Adrenal gland (tissue), 12 donors: ENCODE data around the gene TIMELESS. TPM values are rescaled to one million over a fixed set of nuclear protein-coding genes. Genes with fewer than 3 reads are reported as not detected.

ENCODE experiments used
- DNase-seq, 7 donors: peaks; one replicate each; pipeline ENCODE4 v3.0.0-alpha.2; 2019 to 2020
- H3K27ac ChIP-seq, 5 donors: fragments of 200-600 bp; sonication (generic) in 4 of 5; 1 replicate in 3 of 5; 2 replicates in 2 of 5; pipeline versions ENCODE4 v1.5.1 to v1.8.0; 2016 to 2020; ENCODE audit warnings: mild to moderate bottlenecking in 1 of 5
- H3K27me3 ChIP-seq: fragments of 200-600 bp; 2 replicates; pipeline ENCODE4 v1.8.0; 2021
- H3K36me3 ChIP-seq, 2 donors: fragments of 200-600 bp; replicated peaks in 1 of 2; 1 replicate in 1 of 2; 2 replicates in 1 of 2; pipeline versions ENCODE4 v1.5.1 to v1.8.0; 2018 to 2022
- H3K4me1 ChIP-seq, 2 donors: fragments of 200-600 bp; replicated peaks in 1 of 2; 1 replicate in 1 of 2; 2 replicates in 1 of 2; pipeline versions ENCODE4 v1.5.1 to v1.8.0; 2018 to 2021
- H3K4me3 ChIP-seq, 4 donors: fragments of 200-600 bp; sonication (generic) in 3 of 4; one replicate each; pipeline ENCODE4 v1.5.1; 2016 to 2018
- H3K9me3 ChIP-seq, 3 donors: fragments of 200-600 bp; sonication (generic) in 1 of 3; replicated peaks in 1 of 3; 1 replicate in 2 of 3; 2 replicates in 1 of 3; pipeline versions ENCODE4 v1.5.1 to v1.8.0; 2016 to 2021
- POLR2A ChIP-seq, 2 donors: fragments of 450-650 bp; IDR thresholded peaks; one replicate each; pipeline ENCODE4 v1.6.1; 2017; ENCODE audit warnings: antibody characterized with exemption in 2 of 2, mild to moderate bottlenecking in 2 of 2, moderate library complexity in 1 of 2
- WGBS, 4 donors: extraction: QIAGEN DNeasy Blood & Tissue Kit in 2 of 4; methylation state at CpG; one replicate each; pipeline versions ENCODE4 v1.1.5 to v1.1.7; 2013 to 2017; 5-methylcytosine and 5-hydroxymethylcytosine counted together
- intact Hi-C, 2 donors: fragments of 100-400 bp; cut with DNase I; formaldehyde crosslinking; loops; one replicate each; pipeline versions ENCODE4 v1.14.1 to v1.15.0; 2022 to 2023
- polyA plus RNA-seq, 3 donors: library from polyadenylated mRNA; stranded (reverse); fragments of 200-250 nt in 2 of 3; fragments of 350-450 nt in 1 of 3; fragmentation: Illumina TruSeq in 1 of 3; extraction: RNeasy Lipid Tissue Mini Kit (QIAGEN cat#74804) in 1 of 3; gene quantifications; one replicate each; pipeline ENCODE4 v1.2.3, GENCODE V29; 2013 to 2014
- total RNA-seq, 9 donors: library from RNA; depleted of rRNA in 4 of 9; stranded (reverse); fragments of >200 nt in 4 of 9; fragments of 120-200 nt in 1 of 9; fragmentation: NEBNext Ultra II Directional in 1 of 9; extraction: Animal tissue kit (Norgen Biotek cat#: 25700) in 1 of 9; gene quantifications; one replicate each; pipeline versions ENCODE4 v1.1.0 to v1.2.4, GENCODE V29; 2013 to 2023
- TF ChIP-seq, protein P1 (sequence below), 6 experiments: fragments of 450-650 bp in 4 of 6; fragments of 200-600 bp in 2 of 6; sonication (generic) in 1 of 6; IDR thresholded peaks; 1 replicate in 5 of 6; 2 replicates in 1 of 6; pipeline versions ENCODE4 v1.5.1 to v1.8.0; 2016 to 2021; ENCODE audit warnings: antibody characterized with exemption in 6 of 6, mild to moderate bottlenecking in 2 of 6, moderate library complexity in 1 of 6
- donor health status: healthy with polysubstance abuse.
- donor health status: Bipolar disorder and iron deficiency.
- donor health status: DM: yes; HTN: yes; CAD: no.
- donor health status: DM: no; HTN: no; CAD: no.
- donor health status: DM: no; HTN: no; CAD: no.
- donor health status: DM: yes; HTN: yes; CAD: no.

TIMELESS gene
- total and polyA plus RNA-seq, 12 donors = 4.6 to 9.3 (median 6.5) TPM

DNA sequence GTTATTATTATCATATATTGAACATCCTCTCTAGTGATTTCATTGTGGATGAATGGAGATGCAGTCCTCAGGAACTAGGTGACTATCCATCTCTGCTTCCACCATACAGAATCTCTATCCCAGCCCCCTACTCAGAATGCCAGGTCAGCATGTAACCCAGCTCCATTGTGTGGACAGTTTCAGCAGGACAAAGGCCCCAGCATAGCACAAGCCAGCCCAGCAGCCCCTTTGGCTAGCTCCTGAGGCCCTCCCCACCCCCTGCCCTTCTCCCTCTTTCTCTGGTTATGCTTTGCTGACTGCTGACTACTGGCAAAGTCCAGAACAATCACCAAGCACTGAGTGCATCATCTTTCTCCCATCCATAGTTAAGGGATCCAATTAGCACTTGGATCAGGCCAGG is 13.3 kb upstream of the TIMELESS start:
- no peak for DNase-seq
- Histone ChIP-seq H3K36me3 (no peaks in the 10 kb centered on the region), H3K9me3 (no peaks in the 10 kb centered on the region), H3K4me1 (peaks cover 0 to under 1% of the 10 kb centered on the region in 2 donors), H3K4me3 (no peak overlapping the region), H3K27ac (no peak overlapping the region), H3K27me3 (no peaks in the 10 kb centered on the region)
- TF ChIP-seq, protein P1, sequence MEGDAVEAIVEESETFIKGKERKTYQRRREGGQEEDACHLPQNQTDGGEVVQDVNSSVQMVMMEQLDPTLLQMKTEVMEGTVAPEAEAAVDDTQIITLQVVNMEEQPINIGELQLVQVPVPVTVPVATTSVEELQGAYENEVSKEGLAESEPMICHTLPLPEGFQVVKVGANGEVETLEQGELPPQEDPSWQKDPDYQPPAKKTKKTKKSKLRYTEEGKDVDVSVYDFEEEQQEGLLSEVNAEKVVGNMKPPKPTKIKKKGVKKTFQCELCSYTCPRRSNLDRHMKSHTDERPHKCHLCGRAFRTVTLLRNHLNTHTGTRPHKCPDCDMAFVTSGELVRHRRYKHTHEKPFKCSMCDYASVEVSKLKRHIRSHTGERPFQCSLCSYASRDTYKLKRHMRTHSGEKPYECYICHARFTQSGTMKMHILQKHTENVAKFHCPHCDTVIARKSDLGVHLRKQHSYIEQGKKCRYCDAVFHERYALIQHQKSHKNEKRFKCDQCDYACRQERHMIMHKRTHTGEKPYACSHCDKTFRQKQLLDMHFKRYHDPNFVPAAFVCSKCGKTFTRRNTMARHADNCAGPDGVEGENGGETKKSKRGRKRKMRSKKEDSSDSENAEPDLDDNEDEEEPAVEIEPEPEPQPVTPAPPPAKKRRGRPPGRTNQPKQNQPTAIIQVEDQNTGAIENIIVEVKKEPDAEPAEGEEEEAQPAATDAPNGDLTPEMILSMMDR (IDR thresholded peaks at IDR 0.05) = no peak
- TF ChIP-seq POLR2A (IDR thresholded peaks at IDR 0.05) = no peak
- intact Hi-C loops = loop anchor here (5.0 to 10.0 kb wide), 2 partner anchors 138 to 270 kb away; no protein-coding TSS in a partner anchor

DNA sequence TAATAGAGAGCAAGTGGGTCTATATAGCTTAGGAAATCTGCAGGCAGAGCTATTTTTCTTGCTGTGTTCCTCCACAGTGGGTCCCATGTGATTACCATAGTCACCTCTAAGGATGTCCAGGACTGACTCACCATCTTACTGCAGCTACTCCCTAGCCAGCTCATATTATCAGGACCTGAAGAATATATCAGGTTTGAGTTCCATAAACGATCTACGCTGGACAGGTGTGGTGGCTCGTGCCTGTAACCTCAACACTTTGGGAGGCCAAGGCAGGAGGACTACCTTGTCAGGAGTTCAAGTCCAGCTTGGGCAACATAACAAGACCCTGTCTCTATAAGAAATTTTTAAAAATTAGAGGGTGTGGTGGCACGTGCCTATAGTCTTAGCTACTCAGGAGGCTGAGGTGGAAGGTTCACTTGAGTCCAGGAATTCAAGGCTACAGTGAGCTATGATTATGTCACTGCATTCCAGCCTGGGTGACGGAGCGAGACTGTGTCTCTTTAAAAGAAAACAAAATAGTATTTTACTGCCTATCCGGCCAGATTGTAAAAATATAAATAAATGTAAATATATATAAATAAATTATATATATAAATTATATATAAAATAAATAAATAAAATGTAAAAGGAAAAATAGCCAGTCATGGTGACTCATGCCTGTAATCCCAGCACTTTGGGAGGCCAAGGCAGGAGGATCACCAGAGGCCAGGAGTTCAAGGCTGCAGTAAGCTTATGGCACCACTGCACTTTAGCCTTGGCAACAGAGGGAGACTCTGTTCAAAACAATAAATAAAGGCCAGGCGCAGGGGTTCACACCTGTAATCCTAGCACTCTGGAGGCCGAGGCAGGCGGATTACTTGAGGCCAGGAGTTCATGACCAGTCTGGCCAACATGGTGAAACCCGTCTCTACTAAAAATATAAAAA is 12.3 kb upstream of the TIMELESS start:
- Histone ChIP-seq H3K9me3 (no peaks in the 10 kb centered on the region), H3K36me3 (no peaks in the 10 kb centered on the region), H3K4me1 (no peaks in the 10 kb centered on the region), H3K4me3 (no peak overlapping the region), H3K27me3 (no peaks in the 10 kb centered on the region), H3K27ac (no peak overlapping the region)
- 68 to 79% (median 70%) methylated on average over 11 of the region's 11 CpGs for WGBS, 4 donors
- TF ChIP-seq, protein P1 (IDR thresholded peaks at IDR 0.05) = no peak
- no peak for TF ChIP-seq POLR2A (IDR thresholded peaks at IDR 0.05)
- intact Hi-C loops = loop anchor here (5.0 to 10.0 kb wide), 2 partner anchors 137 to 269 kb away; no protein-coding TSS in a partner anchor
- DNase-seq = no peak

DNA sequence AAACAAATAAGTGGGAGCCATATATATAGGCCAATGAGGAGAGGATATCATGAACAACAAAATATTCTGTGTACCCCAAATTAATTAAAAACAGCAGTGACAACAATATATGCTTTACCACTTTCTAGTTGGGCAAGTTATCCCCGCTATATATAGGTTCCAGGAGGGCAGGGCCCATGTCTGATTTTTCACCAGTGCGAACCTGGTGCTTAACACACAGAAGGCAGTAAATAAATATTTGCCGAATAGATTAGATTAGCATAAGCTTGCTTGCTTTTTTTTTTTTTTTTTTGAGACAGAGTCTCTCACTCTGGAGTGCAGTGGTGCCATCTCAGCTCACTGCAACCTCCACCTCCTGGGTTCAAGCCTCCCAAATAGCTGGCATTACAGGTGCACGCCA is 8.6 kb upstream of the TIMELESS start:
- Histone ChIP-seq H3K4me1 (no peaks in the 10 kb centered on the region), H3K27me3 (no peaks in the 10 kb centered on the region), H3K27ac (no peak overlapping the region), H3K4me3 (no peak overlapping the region), H3K9me3 (no peaks in the 10 kb centered on the region), H3K36me3 (no peaks in the 10 kb centered on the region)
- intact Hi-C loops = loop anchor here (10.0 kb wide), 1 partner anchor 103 kb away; no protein-coding TSS in a partner anchor
- no peak for TF ChIP-seq POLR2A (IDR thresholded peaks at IDR 0.05)
- TF ChIP-seq, protein P1 (IDR thresholded peaks at IDR 0.05) = no peak
- WGBS, 4 donors = 84 to 94% (median 89%) methylated on average over 4 of the region's 4 CpGs
- DNase-seq = no peak

DNA sequence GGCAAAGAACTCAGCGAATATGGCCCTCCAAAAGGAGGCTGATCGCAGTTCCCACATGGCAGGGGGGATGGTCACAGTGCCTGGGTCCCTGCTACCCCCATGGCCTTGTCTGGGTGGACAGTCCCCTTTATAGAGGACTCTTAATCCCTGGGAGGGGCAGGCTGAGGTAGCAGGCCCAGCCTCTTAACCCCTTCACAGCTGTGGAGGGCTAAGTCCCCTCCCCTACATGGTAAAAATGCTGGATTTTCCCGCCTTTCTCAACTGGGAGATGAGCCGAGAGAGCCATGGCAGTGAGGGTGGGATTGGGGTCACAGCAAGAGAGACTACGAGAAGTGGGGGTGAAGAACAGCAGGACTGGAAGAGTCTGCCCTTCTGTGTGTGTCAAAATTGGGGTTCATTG is 5.3 kb upstream of the TIMELESS start, which contains the start of gene MIP:
MIP (minus strand) TSS at position 101 of the 400 bp plus-strand sequence; CDS start at position 57, 44 bp downstream.
- no peaks in the 10 kb centered on the region for H3K9me3 ChIP-seq
- no peaks in the 10 kb centered on the region for H3K27me3 ChIP-seq
- intact Hi-C loops = loop anchor here (10.0 kb wide), 1 partner anchor 100 kb away; no protein-coding TSS in a partner anchor
- 80 to 91% (median 85%) methylated on average over 5 of the region's 5 CpGs for WGBS, 4 donors
- no peak within 1 kb of the TSS for H3K27ac ChIP-seq
- H3K36me3 ChIP-seq = no peaks in the 10 kb centered on the region
- peaks cover 0 to 3% of the 10 kb centered on the region in 2 donors for H3K4me1 ChIP-seq
- TF ChIP-seq POLR2A (IDR thresholded peaks at IDR 0.05) = no peak
- TF ChIP-seq, protein P1 (IDR thresholded peaks at IDR 0.05) = no peak
- H3K4me3 ChIP-seq = no peak within 1 kb of the TSS
- DNase-seq = no peak
